Omental fat pad (tissue), 4 donors: Measurements from ENCODE around the gene ODC1. TPM values are rescaled to one million over a fixed set of nuclear protein-coding genes. Genes with fewer than 3 reads are reported as not detected.

ENCODE experiments used
- ATAC-seq: fragments of 150-250 bp; one replicate; pipeline ENCODE4 v1.9.1; 2016; ENCODE audit warnings: mild to moderate bottlenecking, moderate library complexity; ENCODE audit not compliant: low FRiP score
- DNase-seq: peaks from one replicate; pipeline ENCODE4 v3.0.0-alpha.2; 2019; ENCODE audit warnings: low spot score
- CTCF ChIP-seq, 3 donors: fragments of 450-650 bp; IDR thresholded peaks; one replicate each; pipeline ENCODE4 v1.5.1; 2016 to 2017; ENCODE audit warnings: antibody characterized with exemption in 3 of 3, mild to moderate bottlenecking in 3 of 3, moderate library complexity in 2 of 3
- total RNA-seq, 4 donors: library from RNA; depleted of rRNA; stranded (reverse); fragments of >200 nt; gene quantifications; one replicate each; pipeline ENCODE4 v1.1.0, GENCODE V29; 2016

Gene ODC1
- total RNA-seq, 4 donors from 2014 or later, result 46.8 to 264 (median 114) TPM

GRCh38 chr2:10433947-10434885 lies 13.9 kb downstream of the ODC1 start:
- ATAC-seq (no peak), DNase-seq (no peak)

GRCh38 chr2:10433264-10433946 lies 14.7 kb downstream of the ODC1 start:
- TF ChIP-seq CTCF (IDR thresholded peaks at IDR 0.05), result no peak
- ATAC-seq (no peak), DNase-seq (no peak)

More at GRCh38 chr2:10433947-10434885, 13.9 kb downstream of the ODC1 start:
- TF ChIP-seq CTCF (IDR thresholded peaks at IDR 0.05), result no peak

- ATAC-seq, result peak; percentile 47
- no peak for DNase-seq
- TF ChIP-seq CTCF (IDR thresholded peaks at IDR 0.05), result no peak
These were observed 15.6 kb downstream of the ODC1 start for GRCh38 chr2:10432311-10433181.

- DNase-seq (no peak), ATAC-seq (no peak)
- TF ChIP-seq CTCF (IDR thresholded peaks at IDR 0.05), result no peak
These were observed 16.3 kb downstream of the ODC1 start for GRCh38 chr2:10431797-10432196.

- ATAC-seq (no peak), DNase-seq (no peak)
- TF ChIP-seq CTCF (IDR thresholded peaks at IDR 0.05), result no peak
These were observed 17.1 kb downstream of the ODC1 start for GRCh38 chr2:10430886-10431622.

GRCh38 chr2:10428924-10429323 lies 19.2 kb downstream of the ODC1 start:
- TF ChIP-seq CTCF (IDR thresholded peaks at IDR 0.05), result no peak
- DNase-seq, result no peak

More at GRCh38 chr2:10428924-10429323, 19.2 kb downstream of the ODC1 start:
- no peak for ATAC-seq
